B cell (primary cell): ENCODE results near the gene ANKLE2. TPM values are rescaled to one million over a fixed set of nuclear protein-coding genes. Genes with fewer than 3 reads are reported as not detected.

ENCODE experiments used
- ATAC-seq: fragments of 200-7000 bp; cut with Tn5 transposase; one replicate; pipeline ENCODE4 v1.10.0; 2021; ENCODE audit warnings: low read depth, mild to moderate bottlenecking, moderate number of reproducible peaks, moderate library complexity
- CTCF ChIA-PET: fragments of 350-600 bp; sonication (Branson Sonifier 250); formaldehyde crosslinking; loops from one replicate; lab custom pipeline; 2021; ENCODE audit warnings: antibody characterized with exemption, inconsistent platforms; lab: Charles Lee
- POLR2A ChIA-PET: fragments of 350-600 bp; sonication (Branson Sonifier 250); formaldehyde crosslinking; loops from one replicate; lab custom pipeline; 2021; ENCODE audit warnings: antibody characterized with exemption; lab: Charles Lee
- DNase-seq: peaks from one replicate; pipeline ENCODE4 v3.0.0; 2013
- H2AFZ ChIP-seq: 2 replicates; pipeline ENCODE4 v1.6.1; 2012; ENCODE audit warnings: mild to moderate bottlenecking, low read depth, low read length; ENCODE audit not compliant: insufficient read depth, poor library complexity, severe bottlenecking
- H3K27ac ChIP-seq, 2 donors: 1 replicate in 1 of 2; 2 replicates in 1 of 2; pipeline ENCODE4 v1.5.1; 2012 to 2013; ENCODE audit warnings: low read length in 2 of 2, mild to moderate bottlenecking in 2 of 2, moderate library complexity in 1 of 2
- H3K27me3 ChIP-seq, 4 experiments: fragments of 200-600 bp in 1 of 4; sonication (generic) in 1 of 4; replicated peaks in 1 of 4; 1 replicate in 2 of 4; 2 replicates in 2 of 4; pipeline versions ENCODE4 v1.6.1 to v1.7.0; 2013 to 2016; ENCODE audit warnings: low read length in 3 of 4, mild to moderate bottlenecking in 2 of 4, mixed read lengths in 1 of 4, moderate library complexity in 1 of 4; ENCODE audit not compliant: insufficient read depth in 4 of 4, control insufficient read depth in 3 of 4; ENCODE audit errors: control extremely low read depth in 1 of 4
- H3K36me3 ChIP-seq, 2 experiments: replicated peaks in 1 of 2; 1 replicate in 1 of 2; 2 replicates in 1 of 2; pipeline versions ENCODE4 v1.6.1 to v1.7.1; 2013; ENCODE audit warnings: low read length in 1 of 2; ENCODE audit not compliant: insufficient read depth in 2 of 2, control insufficient read depth in 1 of 2; ENCODE audit errors: control extremely low read depth in 1 of 2, extremely low read depth in 1 of 2
- H3K4me1 ChIP-seq, 2 donors: fragments of 200-600 bp in 1 of 2; sonication (generic) in 1 of 2; 1 replicate in 1 of 2; 2 replicates in 1 of 2; pipeline versions ENCODE4 v1.5.1 to v1.6.1; 2013 to 2017; ENCODE audit warnings: low read length in 2 of 2; ENCODE audit not compliant: control insufficient read depth in 2 of 2, insufficient read depth in 2 of 2
- H3K4me2 ChIP-seq: replicated peaks from 2 replicates; pipeline ENCODE3; 2012; ENCODE audit warnings: mild to moderate bottlenecking, low read depth, low read length; ENCODE audit not compliant: poor library complexity, severe bottlenecking
- H3K4me3 ChIP-seq, 5 experiments: fragments of 200-600 bp in 1 of 5; sonication (generic) in 1 of 5; 1 replicate in 3 of 5; 2 replicates in 2 of 5; pipeline versions ENCODE4 v1.5.1 to v1.7.0; 2011 to 2016; ENCODE audit warnings: low read length in 4 of 5, mild to moderate bottlenecking in 4 of 5, low read depth in 2 of 5, control low read depth in 1 of 5, moderate library complexity in 1 of 5; ENCODE audit not compliant: insufficient read depth in 1 of 5; ENCODE audit errors: control extremely low read depth in 1 of 5, extremely low read depth in 1 of 5
- H3K79me2 ChIP-seq: fragments of 200-600 bp; sonication (generic); one replicate; pipeline ENCODE4 v1.6.0; 2016; ENCODE audit warnings: low read length; ENCODE audit not compliant: control insufficient read depth, insufficient read depth
- H3K9ac ChIP-seq: fragments of 200-600 bp; sonication (generic); 2 replicates; pipeline ENCODE4 v1.6.1; 2017; ENCODE audit warnings: mild to moderate bottlenecking, low read length, moderate library complexity
- H3K9me3 ChIP-seq, 3 donors: one replicate each; pipeline versions ENCODE4 v1.6.1 to v1.7.1; 2013; ENCODE audit warnings: low read length in 2 of 3; ENCODE audit not compliant: control insufficient read depth in 2 of 3, insufficient read depth in 1 of 3; ENCODE audit errors: control extremely low read depth in 1 of 3
- H4K20me1 ChIP-seq: 2 replicates; pipeline ENCODE4 v1.6.0; 2012; ENCODE audit warnings: mild to moderate bottlenecking, low read length; ENCODE audit not compliant: insufficient read depth, control insufficient read depth, poor library complexity, severe bottlenecking
- H3K27ac Mint-ChIP-seq: one replicate; pipeline ENCODE4 v1.8.0; 2021; ENCODE audit warnings: mixed read lengths
- H3K27me3 Mint-ChIP-seq: one replicate; pipeline ENCODE4 v1.8.0; 2021; ENCODE audit warnings: mixed read lengths
- H3K4me1 Mint-ChIP-seq: one replicate; pipeline ENCODE4 v1.8.0; 2021; ENCODE audit warnings: mixed read lengths
- H3K4me3 Mint-ChIP-seq: one replicate; pipeline ENCODE4 v1.8.0; 2021; ENCODE audit warnings: mixed read lengths
- H3K9me3 Mint-ChIP-seq: one replicate; pipeline ENCODE4 v1.8.0; 2022; ENCODE audit warnings: mixed read lengths; ENCODE audit not compliant: insufficient read depth
- CTCF ChIP-seq: fragments of 200-600 bp; IDR thresholded peaks from one replicate; pipeline ENCODE4 v1.8.0; 2022; ENCODE audit warnings: antibody characterized with exemption, mild to moderate bottlenecking
- EZH2 ChIP-seq: IDR thresholded peaks from 2 replicates; pipeline ENCODE4 v1.6.1; 2012; ENCODE audit warnings: borderline replicate concordance, low read depth, mild to moderate bottlenecking, moderate library complexity, low read length; ENCODE audit not compliant: insufficient read depth, poor library complexity, severe bottlenecking
- WGBS: methylation state at CpG from one replicate; pipeline ENCODE4 v1.1.5; 2013; ENCODE audit warnings: missing lambda C conversion rate; ENCODE audit not compliant: insufficient coverage; 5-methylcytosine and 5-hydroxymethylcytosine counted together
- intact Hi-C: fragments of 100-400 bp; cut with micrococcal nuclease; formaldehyde crosslinking; loops from one replicate; pipeline ENCODE4 v1.10.0; 2022
- polyA plus RNA-seq: library from polyadenylated mRNA; depleted of rRNA; stranded (reverse); fragments of >200 nt; gene quantifications from 2 replicates; pipeline ENCODE4 v1.2.3, GENCODE V29; 2012
- total RNA-seq, 2 donors: library from RNA; stranded (reverse); fragments of 120-200 nt in 1 of 2; gene quantifications; 1 replicate in 1 of 2; 2 replicates in 1 of 2; pipeline versions ENCODE4 v1.2.3 to v1.2.4, GENCODE V29; 2013 to 2022

The ANKLE2 gene
- total and polyA plus RNA-seq, 2 donors (not counting 1 experiment from before 2014, with no cell fraction given) = 105 to 148 TPM

- Histone ChIP-seq H3K4me2 (no peak overlapping the region), H3K4me1 (peaks cover 4 to 12% of the 10 kb centered on the region in 2 donors), H3K9ac (no peak overlapping the region), H3K4me3 (no peak overlapping the region), H3K9me3 (no peaks in the 10 kb centered on the region), H2AFZ (no peak overlapping the region), H3K27ac (no peak overlapping the region), H3K27me3 (no peaks in the 10 kb centered on the region), H4K20me1 (peaks cover 65% of the 10 kb centered on the region), H3K79me2 (peaks cover 51% of the 10 kb centered on the region), H3K36me3 (peaks cover 2 to 48% of the 10 kb centered on the region in 2 experiments)
- intact Hi-C loops = no loop called here
- POLR2A ChIA-PET = interaction anchor here (0.7 kb wide), 1 partner anchor 779 kb away, joined by 7 read pairs; no protein-coding TSS in a partner anchor
- CTCF ChIA-PET = no interaction called here
- Mint-ChIP-seq H3K9me3 (no peaks in the 10 kb centered on the region), H3K4me3 (no peak overlapping the region), H3K27ac (no peak overlapping the region), H3K27me3 (no peaks in the 10 kb centered on the region), H3K4me1 (peaks cover 7% of the 10 kb centered on the region)
- no peak for ATAC-seq
- WGBS = 94% methylated on average over 9 of the region's 9 CpGs
- TF ChIP-seq EZH2 = no peak
- DNase-seq = no peak
These were observed 45.8 kb downstream of the ANKLE2 start for GRCh38 chr12:132715874-132716273.

- H3K4me3 ChIP-seq = no peak overlapping the region
- peaks cover 10 to 23% of the 10 kb centered on the region in 2 donors for H3K4me1 ChIP-seq
- H3K27ac Mint-ChIP-seq = no peak overlapping the region
- peaks cover 55% of the 10 kb centered on the region for H3K79me2 ChIP-seq
- no peaks in the 10 kb centered on the region for H3K27me3 ChIP-seq
- peaks cover 4% of the 10 kb centered on the region for H3K9me3 Mint-ChIP-seq
- TF ChIP-seq CTCF = no peak
- TF ChIP-seq EZH2 = no peak
- H3K27me3 Mint-ChIP-seq = no peaks in the 10 kb centered on the region
- ATAC-seq (no peak), DNase-seq (no peak)
- no peak overlapping the region for H3K4me3 Mint-ChIP-seq
- intact Hi-C loops = no loop called here
- ChIA-PET CTCF (no interaction called here), POLR2A (no interaction called here)
- H3K36me3 ChIP-seq = peaks cover 2 to 27% of the 10 kb centered on the region in 2 experiments
- H3K4me2 ChIP-seq = no peak overlapping the region
- peaks cover 10% of the 10 kb centered on the region for H3K4me1 Mint-ChIP-seq
- H3K9me3 ChIP-seq = peaks cover 0 to 23% (median 8%) of the 10 kb centered on the region in 3 donors
- no peak overlapping the region for H3K27ac ChIP-seq
- no peak overlapping the region for H3K9ac ChIP-seq
- 71% methylated on average over 2 of the region's 2 CpGs for WGBS
- no peak overlapping the region for H2AFZ ChIP-seq
- peaks cover 53% of the 10 kb centered on the region for H4K20me1 ChIP-seq
These were observed 48.5 kb downstream of the ANKLE2 start for GRCh38 chr12:132713123-132713522.
